OCI-LY7 (cell line): ENCODE measurements around the gene TBCCD1.

Experiments used
- CTCF ChIP-seq: fragments of 200-600 bp; sonication (generic); conservative IDR thresholded peaks from 2 replicates; pipeline ENCODE4 v1.5.1; 2014; ENCODE audit warnings: mild to moderate bottlenecking, antibody characterized with exemption, low read length, moderate library complexity, mixed read lengths
- EZH2phosphoT487 ChIP-seq: fragments of 200-600 bp; sonication (generic); IDR thresholded peaks from 2 replicates; pipeline ENCODE4 v1.6.1; 2018; ENCODE audit warnings: low read depth, borderline replicate concordance, mild to moderate bottlenecking, mixed run types, antibody characterized with exemption, low read length, moderate library complexity, mixed read lengths

- TF ChIP-seq CTCF (peak; percentile 61; the same call in 1 of the 2 replicates), EZH2phosphoT487 (no peak)
Observed at GRCh38 chr3:186529201-186529999, 37.7 kb downstream of the TBCCD1 start.
